SK-N-SH treated with all-trans-retinoic acid at 6 μM for 48 hours (cell line): ENCODE data around the gene GRIK3.

ENCODE experiments used
- ATAC-seq: fragments of 200-7000 bp; cut with Tn5 transposase; 3 replicates; pipeline ENCODE4 v1.9.1; 2020; ENCODE audit warnings: mild to moderate bottlenecking, moderate library complexity
- ARNTL ChIP-seq: fragments of 450-650 bp; formaldehyde crosslinking; IDR thresholded peaks from 2 replicates; pipeline ENCODE4 v1.5.0; 2020; ENCODE audit warnings: low read depth, mild to moderate bottlenecking, moderate library complexity, borderline replicate concordance
- BACH2 ChIP-seq: fragments of 250-450 bp; sonication (Bioruptor Pico); IDR thresholded peaks from 2 replicates; pipeline ENCODE4 v1.9.0; 2021; ENCODE audit warnings: mild to moderate bottlenecking, borderline replicate concordance
- CSDC2 ChIP-seq: fragments of 250-450 bp; sonication (Bioruptor Pico); IDR thresholded peaks from 2 replicates; pipeline ENCODE4 v1.5.0; 2020; ENCODE audit warnings: mild to moderate bottlenecking, moderate library complexity
- CSRNP3 ChIP-seq: fragments of 250-450 bp; sonication (Bioruptor Pico); IDR thresholded peaks from 2 replicates; pipeline ENCODE4 v1.5.1; 2021; ENCODE audit warnings: mild to moderate bottlenecking, moderate library complexity
- ESRRG ChIP-seq: fragments of 250-450 bp; sonication (Bioruptor Pico); IDR thresholded peaks from 2 replicates; pipeline ENCODE4 v1.6.1; 2021; ENCODE audit warnings: mild to moderate bottlenecking
- ISL1 ChIP-seq: fragments of 250-450 bp; sonication (Bioruptor Pico); IDR thresholded peaks from 2 replicates; pipeline ENCODE4 v2.1.2; 2022; ENCODE audit warnings: mild to moderate bottlenecking, moderate library complexity
- OSR1 ChIP-seq: fragments of 250-450 bp; sonication (Bioruptor Pico); IDR thresholded peaks from 2 replicates; pipeline ENCODE4 v1.8.0; 2022; ENCODE audit warnings: moderate library complexity, mild to moderate bottlenecking, inconsistent platforms
- PATZ1 ChIP-seq: fragments of 250-450 bp; sonication (Bioruptor Pico); IDR thresholded peaks from 2 replicates; pipeline ENCODE4 v1.8.0; 2020; ENCODE audit warnings: mild to moderate bottlenecking, moderate library complexity, borderline replicate concordance
- POU6F1 ChIP-seq: fragments of 250-450 bp; sonication (Bioruptor Pico); IDR thresholded peaks from 2 replicates; pipeline ENCODE4 v1.8.0; 2021; ENCODE audit warnings: low read depth, mild to moderate bottlenecking, moderate library complexity, borderline replicate concordance
- PPARA ChIP-seq: fragments of 250-450 bp; sonication (Bioruptor Pico); IDR thresholded peaks from 2 replicates; pipeline ENCODE4 v1.5.0; 2020; ENCODE audit warnings: mild to moderate bottlenecking, borderline replicate concordance
- RARB ChIP-seq: fragments of 250-450 bp; sonication (Bioruptor Pico); IDR thresholded peaks from 2 replicates; pipeline ENCODE4 v1.8.0; 2021; ENCODE audit warnings: mild to moderate bottlenecking, moderate library complexity
- TCF4 ChIP-seq: fragments of 250-450 bp; sonication (Bioruptor Pico); IDR thresholded peaks from 2 replicates; pipeline ENCODE4 v1.8.0; 2021; ENCODE audit warnings: mild to moderate bottlenecking, moderate library complexity, borderline replicate concordance
- TOX ChIP-seq: fragments of 250-450 bp; sonication (Bioruptor Pico); IDR thresholded peaks from 2 replicates; pipeline ENCODE4 v1.8.0; 2021; ENCODE audit warnings: mild to moderate bottlenecking, moderate library complexity, borderline replicate concordance
- TSHZ2 ChIP-seq: fragments of 250-450 bp; sonication (Bioruptor Pico); IDR thresholded peaks from 2 replicates; pipeline ENCODE4 v1.5.0; 2020; ENCODE audit warnings: mild to moderate bottlenecking, moderate library complexity
- ZC3H10 ChIP-seq: fragments of 250-450 bp; sonication (Bioruptor Pico); IDR thresholded peaks from 2 replicates; pipeline ENCODE4 v1.5.1; 2021; ENCODE audit warnings: mild to moderate bottlenecking, moderate library complexity
- ZFP3 ChIP-seq: fragments of 250-450 bp; sonication (Bioruptor Pico); IDR thresholded peaks from 2 replicates; pipeline ENCODE4 v1.5.0; 2020; ENCODE audit warnings: mild to moderate bottlenecking, moderate library complexity
- ZFP30 ChIP-seq: fragments of 450-650 bp; formaldehyde crosslinking; IDR thresholded peaks from 2 replicates; pipeline ENCODE4 v1.5.0; 2022; ENCODE audit warnings: mild to moderate bottlenecking, moderate library complexity
- ZNF565 ChIP-seq: fragments of 450-650 bp; formaldehyde crosslinking; conservative IDR thresholded peaks from 2 replicates; pipeline ENCODE4 v1.5.0; 2020; ENCODE audit warnings: low read depth, mild to moderate bottlenecking, moderate library complexity
- ZNF70 ChIP-seq: fragments of 450-650 bp; formaldehyde crosslinking; IDR thresholded peaks from 2 replicates; pipeline ENCODE4 v1.5.0; 2020; ENCODE audit warnings: mild to moderate bottlenecking, moderate library complexity
- ZNF8 ChIP-seq: fragments of 450-650 bp; formaldehyde crosslinking; IDR thresholded peaks from 2 replicates; pipeline ENCODE4 v1.5.0; 2020; ENCODE audit warnings: mild to moderate bottlenecking, moderate library complexity

Gene GRIK3

GRCh38 chr1:37078866-37079265 lies 44.6 kb upstream of the GRIK3 start:
- ATAC-seq, result no peak
- no peak for TF ChIP-seq ZFP3 (CRISPR knock-in tag)
- TF ChIP-seq ISL1, result no peak
- TF ChIP-seq ZFP30 (CRISPR knock-in tag), result no peak
- TF ChIP-seq CSDC2 (CRISPR knock-in tag), result no peak
- no peak for TF ChIP-seq RARB
- TF ChIP-seq ZNF70 (CRISPR knock-in tag), result no peak
- TF ChIP-seq PPARA (CRISPR knock-in tag), result no peak
- TF ChIP-seq TOX (CRISPR knock-in tag), result no peak
- TF ChIP-seq PATZ1, result no peak
- no peak for TF ChIP-seq CSRNP3 (CRISPR knock-in tag)
- TF ChIP-seq OSR1 (CRISPR knock-in tag), result no peak
- no peak for TF ChIP-seq ZNF565 (CRISPR knock-in tag)
- no peak for TF ChIP-seq ZC3H10 (CRISPR knock-in tag)
- TF ChIP-seq TSHZ2, result no peak
- TF ChIP-seq, all 23 proteins: peak for 0

GRCh38 chr1:37076168-37076567 lies 41.9 kb upstream of the GRIK3 start:
- TF ChIP-seq ZFP3 (CRISPR knock-in tag) (no peak), ARNTL (CRISPR knock-in tag) (no peak), CSRNP3 (CRISPR knock-in tag) (no peak), TCF4 (CRISPR knock-in tag) (no peak), POU6F1 (CRISPR knock-in tag) (no peak), ZC3H10 (CRISPR knock-in tag) (no peak), ZNF565 (CRISPR knock-in tag) (no peak), ESRRG (CRISPR knock-in tag) (no peak), OSR1 (CRISPR knock-in tag) (no peak)
- no peak for ATAC-seq

- TF ChIP-seq ESRRG (CRISPR knock-in tag) (no peak), ZFP3 (CRISPR knock-in tag) (no peak), ZNF8 (CRISPR knock-in tag) (no peak), CSRNP3 (CRISPR knock-in tag) (no peak), BACH2 (no peak), ZFP30 (CRISPR knock-in tag) (no peak), ZNF70 (CRISPR knock-in tag) (no peak), PATZ1 (no peak), TCF4 (CRISPR knock-in tag) (no peak), ARNTL (CRISPR knock-in tag) (no peak)
- ATAC-seq, result no peak
Measured at GRCh38 chr1:37073854-37074379, 39.6 kb upstream of the GRIK3 start.
